ENCODE results near the gene SLC5A6.

SLC5A6 gene

DNA sequence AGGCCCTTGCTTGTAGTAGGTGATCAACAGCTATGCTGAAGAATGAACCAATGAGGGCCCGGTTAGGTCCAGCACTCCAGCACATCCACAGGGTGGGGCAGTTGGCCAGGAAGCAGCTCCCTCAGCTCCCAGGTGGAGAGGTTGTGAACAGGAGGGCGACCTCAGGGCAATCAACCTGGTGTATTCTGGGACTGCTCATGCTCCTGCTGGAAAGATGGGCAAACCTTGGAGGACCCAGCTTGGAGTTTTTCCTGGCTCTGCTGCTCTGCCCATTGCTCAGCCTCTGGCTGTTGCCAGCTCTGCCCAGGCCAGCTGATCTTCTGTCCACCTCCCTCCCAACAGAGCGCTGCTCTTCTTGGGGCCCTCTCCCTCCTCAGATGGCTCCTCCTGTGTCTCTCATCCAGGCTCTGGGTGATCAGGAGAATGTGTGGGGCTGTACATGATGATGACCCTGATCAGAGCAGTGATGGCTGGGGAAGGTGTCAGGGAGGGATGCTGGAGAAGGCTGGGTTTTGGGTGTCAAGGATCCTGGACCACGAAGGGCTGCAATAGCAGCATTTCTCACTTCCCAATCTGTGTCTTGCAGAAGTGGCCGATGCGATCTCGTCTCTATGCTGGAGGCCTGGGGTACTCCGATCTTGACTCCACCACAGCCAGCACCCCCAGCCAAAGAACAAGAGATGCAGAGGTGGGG lies 59.8 kb downstream of the SLC5A6 start:
- Histone ChIP-seq H3K27me3 (ENCODE audit: control insufficient read depth, insufficient read depth, low read length) (no peaks in the 10 kb centered on the region), H3K36me3 (ENCODE audit: control insufficient read depth, insufficient read depth, low read length) (no peaks in the 10 kb centered on the region), H3K27ac (ENCODE audit: low read depth, low read length) (no peak overlapping the region), H3K9me3 (ENCODE audit: control insufficient read depth, insufficient read depth, low read length) (no peaks in the 10 kb centered on the region), H3K4me3 (ENCODE audit: low read depth, low read length) (no peak overlapping the region), H3K4me1 (ENCODE audit: control insufficient read depth, insufficient read depth, low read length) (no peaks in the 10 kb centered on the region), H3K9ac (ENCODE audit: low read depth, low read length) (no peak overlapping the region)

DNA sequence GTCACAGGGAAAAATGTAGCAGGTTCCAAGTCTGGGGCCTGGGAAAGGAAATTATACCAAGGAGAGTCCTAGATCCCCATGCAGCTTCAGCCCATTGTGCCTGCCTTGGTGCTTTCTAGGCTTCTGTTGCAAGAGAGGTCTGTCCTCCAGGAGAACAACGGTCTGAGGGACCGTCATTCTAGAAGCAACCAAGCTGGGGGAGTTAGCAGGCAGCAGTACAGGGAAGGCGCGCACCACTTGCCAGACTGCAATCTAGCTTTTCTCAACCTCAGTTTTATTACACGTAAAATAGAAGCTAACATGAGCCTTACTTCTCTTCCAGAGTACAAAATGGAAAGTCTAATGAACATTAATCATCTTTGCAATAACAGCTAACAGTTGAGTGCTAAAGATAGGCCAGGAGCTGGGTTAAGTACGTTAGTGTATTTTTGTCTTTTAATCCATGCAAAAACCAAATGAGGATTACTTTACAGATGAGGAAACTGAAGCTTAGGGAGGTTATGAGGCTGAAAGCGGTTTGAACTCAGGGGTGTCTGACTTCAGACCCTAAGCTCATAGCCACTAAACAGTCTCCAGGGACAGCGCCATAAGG lies 61.3 kb downstream of the SLC5A6 start:
- no peak overlapping the region for H3K9ac ChIP-seq (ENCODE audit: low read depth, low read length)
- H3K27ac ChIP-seq (ENCODE audit: low read depth, low read length) = no peak overlapping the region

More for the DNA sequence above, 61.3 kb downstream of the SLC5A6 start:
- Histone ChIP-seq H3K4me3 (ENCODE audit: low read depth, low read length) (no peak overlapping the region), H3K27me3 (ENCODE audit: control insufficient read depth, insufficient read depth, low read length) (no peaks in the 10 kb centered on the region), H3K36me3 (ENCODE audit: control insufficient read depth, insufficient read depth, low read length) (no peaks in the 10 kb centered on the region), H3K9me3 (ENCODE audit: control insufficient read depth, insufficient read depth, low read length) (no peaks in the 10 kb centered on the region), H3K4me1 (ENCODE audit: control insufficient read depth, insufficient read depth, low read length) (no peaks in the 10 kb centered on the region)

Data from HUES48 (cell line).